SK-N-MC (cell line): Measurements from ENCODE around the gene HEBP1.

ENCODE experiments used
- DNase-seq: peaks from one replicate; pipeline ENCODE4 v3.0.0-alpha.2; 2011; ENCODE audit warnings: low read depth, low spot score
- H3K27ac ChIP-seq: fragments of 200-600 bp; sonication (generic); 2 replicates; pipeline ENCODE4 v1.5.1; 2016; ENCODE audit warnings: mixed run types
- H3K36me3 ChIP-seq: fragments of 200-600 bp; sonication (generic); 2 replicates; pipeline ENCODE4 v1.6.1; 2017; ENCODE audit warnings: antibody characterized with exemption, low read length, mixed read lengths; ENCODE audit not compliant: insufficient read depth
- H3K4me3 ChIP-seq: fragments of 200-600 bp; sonication (generic); 2 replicates; pipeline ENCODE4 v1.5.1; 2016
- H3K9ac ChIP-seq: fragments of 200-600 bp; sonication (generic); 2 replicates; pipeline ENCODE4 v1.8.0; 2017; ENCODE audit warnings: mixed run types, mixed read lengths; ENCODE audit not compliant: insufficient read length
- H3K9me3 ChIP-seq: fragments of 200-600 bp; sonication (generic); 2 replicates; pipeline ENCODE4 v1.6.1; 2017; ENCODE audit warnings: low read depth, mild to moderate bottlenecking, antibody characterized with exemption, low read length, moderate library complexity, mixed read lengths
- EZH2 ChIP-seq: fragments of 200-600 bp; sonication (generic); IDR thresholded peaks from one replicate; pipeline ENCODE4 v1.6.1; 2017; ENCODE audit warnings: antibody characterized with exemption
- FOXP2 ChIP-seq: optimal IDR thresholded peaks from 2 replicates; pipeline ENCODE3; 2011; ENCODE audit warnings: mild to moderate bottlenecking, moderate library complexity; ENCODE audit not compliant: insufficient read depth; ENCODE audit errors: extremely low read length, control extremely low read depth
- POLR2AphosphoS5 ChIP-seq: IDR thresholded peaks from 2 replicates; pipeline ENCODE4 v1.6.1; 2012; ENCODE audit warnings: mild to moderate bottlenecking, low read depth, low read length, borderline replicate concordance

Gene HEBP1

GRCh38 chr12:12958886-12959285 is 41.2 kb downstream of the HEBP1 start:
- no peak overlapping the region for H3K9ac ChIP-seq
- H3K9me3 ChIP-seq: no peaks in the 10 kb centered on the region
- no peak overlapping the region for H3K27ac ChIP-seq
- H3K36me3 ChIP-seq: no peaks in the 10 kb centered on the region
- no peak for TF ChIP-seq FOXP2
- no peak for TF ChIP-seq EZH2
- no peak for TF ChIP-seq POLR2AphosphoS5
- H3K4me3 ChIP-seq: no peak overlapping the region
- DNase-seq: no peak

GRCh38 chr12:12954878-12955625 is 45.0 kb downstream of the HEBP1 start:
- no peak for TF ChIP-seq EZH2
- TF ChIP-seq POLR2AphosphoS5: no peak
- no peak for TF ChIP-seq FOXP2
- Histone ChIP-seq H3K9ac (no peak overlapping the region), H3K27ac (no peak overlapping the region), H3K4me3 (no peak overlapping the region), H3K36me3 (no peaks in the 10 kb centered on the region), H3K9me3 (no peaks in the 10 kb centered on the region)
- DNase-seq: no peak

- DNase-seq: no peak
- Histone ChIP-seq H3K4me3 (no peak overlapping the region), H3K9ac (no peak overlapping the region), H3K36me3 (no peaks in the 10 kb centered on the region), H3K27ac (no peak overlapping the region), H3K9me3 (no peaks in the 10 kb centered on the region)
- TF ChIP-seq POLR2AphosphoS5: no peak
- TF ChIP-seq FOXP2: no peak
- TF ChIP-seq EZH2: no peak
Measured at GRCh38 chr12:12954356-12954755, 45.7 kb downstream of the HEBP1 start.

- no peaks in the 10 kb centered on the region for H3K9me3 ChIP-seq
- no peak for DNase-seq
- no peak within 1 kb of the TSS for H3K4me3 ChIP-seq
- TF ChIP-seq FOXP2: no peak
- no peak for TF ChIP-seq EZH2
- no peak for TF ChIP-seq POLR2AphosphoS5
- no peaks in the 10 kb centered on the region for H3K36me3 ChIP-seq
- no peak within 1 kb of the TSS for H3K9ac ChIP-seq
- H3K27ac ChIP-seq: no peak within 1 kb of the TSS
Measured at GRCh38 chr12:12952036-12952435, 48.0 kb downstream of the HEBP1 start, which contains the start of gene GPRC5D. GPRC5D (minus strand) TSS chr12:12952170; CDS start chr12:12950384, 1,786 bp downstream.

- DNase-seq: no peak
- no peak overlapping the region for H3K9ac ChIP-seq
- no peak overlapping the region for H3K4me3 ChIP-seq
- TF ChIP-seq FOXP2 (no peak), POLR2AphosphoS5 (no peak), EZH2 (no peak)
- H3K9me3 ChIP-seq: no peaks in the 10 kb centered on the region
- H3K36me3 ChIP-seq: no peaks in the 10 kb centered on the region
- H3K27ac ChIP-seq: no peak overlapping the region
Measured at GRCh38 chr12:12951504-12951903, 48.6 kb downstream of the HEBP1 start.

- H3K9me3 ChIP-seq: no peaks in the 10 kb centered on the region
- no peaks in the 10 kb centered on the region for H3K36me3 ChIP-seq
- DNase-seq: no peak
- H3K27ac ChIP-seq: no peak overlapping the region
- H3K4me3 ChIP-seq: no peak overlapping the region
- no peak for TF ChIP-seq EZH2
- no peak for TF ChIP-seq FOXP2
- TF ChIP-seq POLR2AphosphoS5: no peak
- H3K9ac ChIP-seq: no peak overlapping the region
Measured at GRCh38 chr12:12947902-12948301, 52.2 kb downstream of the HEBP1 start.

GRCh38 chr12:12946686-12947355 is 53.2 kb downstream of the HEBP1 start:
- DNase-seq: no peak
- H3K36me3 ChIP-seq: no peaks in the 10 kb centered on the region
- H3K9ac ChIP-seq: no peak overlapping the region
- H3K4me3 ChIP-seq: no peak overlapping the region
- H3K27ac ChIP-seq: no peak overlapping the region
- no peaks in the 10 kb centered on the region for H3K9me3 ChIP-seq
- TF ChIP-seq FOXP2: no peak
- no peak for TF ChIP-seq EZH2
- TF ChIP-seq POLR2AphosphoS5: no peak

- TF ChIP-seq POLR2AphosphoS5 (no peak), FOXP2 (no peak), EZH2 (no peak)
- H3K36me3 ChIP-seq: no peaks in the 10 kb centered on the region
- no peaks in the 10 kb centered on the region for H3K9me3 ChIP-seq
- no peak for DNase-seq
- H3K4me3 ChIP-seq: no peak overlapping the region
- no peak overlapping the region for H3K27ac ChIP-seq
- no peak overlapping the region for H3K9ac ChIP-seq
Measured at GRCh38 chr12:12945591-12945990, 54.5 kb downstream of the HEBP1 start.

GRCh38 chr12:12943586-12944260 is 56.3 kb downstream of the HEBP1 start:
- Histone ChIP-seq H3K27ac (no peak overlapping the region), H3K9ac (no peak overlapping the region), H3K4me3 (no peak overlapping the region), H3K36me3 (no peaks in the 10 kb centered on the region), H3K9me3 (no peaks in the 10 kb centered on the region)
- TF ChIP-seq POLR2AphosphoS5: no peak
- TF ChIP-seq FOXP2: no peak
- no peak for TF ChIP-seq EZH2
- DNase-seq: no peak
